WI38 (cell line): ENCODE results near the gene ARPC4.
"Not testable (repeated sequence)": the region's sequence is repeated elsewhere in the genome, so short reads cannot be mapped to it uniquely, and the experiment has no call there.

ENCODE experiments used
- H3K4me3 ChIP-seq: 2 replicates; pipeline ENCODE4 v1.5.1; 2011; ENCODE audit warnings: low read depth, mild to moderate bottlenecking, control low read depth, low read length
- CTCF ChIP-seq: IDR thresholded peaks from 2 replicates; pipeline ENCODE4 v1.5.1; 2012; ENCODE audit warnings: low read depth, mild to moderate bottlenecking, control low read depth, low read length

ARPC4 gene

GRCh38 chr3:9770276-9770812 lies 22.5 kb upstream of the ARPC4 start:
- TF ChIP-seq CTCF = no peak
- H3K4me3 ChIP-seq = peak overlapping the region; percentile 78

GRCh38 chr3:9771007-9771406 lies 21.9 kb upstream of the ARPC4 start:
- not testable (repeated sequence) for H3K4me3 ChIP-seq

DNA sequence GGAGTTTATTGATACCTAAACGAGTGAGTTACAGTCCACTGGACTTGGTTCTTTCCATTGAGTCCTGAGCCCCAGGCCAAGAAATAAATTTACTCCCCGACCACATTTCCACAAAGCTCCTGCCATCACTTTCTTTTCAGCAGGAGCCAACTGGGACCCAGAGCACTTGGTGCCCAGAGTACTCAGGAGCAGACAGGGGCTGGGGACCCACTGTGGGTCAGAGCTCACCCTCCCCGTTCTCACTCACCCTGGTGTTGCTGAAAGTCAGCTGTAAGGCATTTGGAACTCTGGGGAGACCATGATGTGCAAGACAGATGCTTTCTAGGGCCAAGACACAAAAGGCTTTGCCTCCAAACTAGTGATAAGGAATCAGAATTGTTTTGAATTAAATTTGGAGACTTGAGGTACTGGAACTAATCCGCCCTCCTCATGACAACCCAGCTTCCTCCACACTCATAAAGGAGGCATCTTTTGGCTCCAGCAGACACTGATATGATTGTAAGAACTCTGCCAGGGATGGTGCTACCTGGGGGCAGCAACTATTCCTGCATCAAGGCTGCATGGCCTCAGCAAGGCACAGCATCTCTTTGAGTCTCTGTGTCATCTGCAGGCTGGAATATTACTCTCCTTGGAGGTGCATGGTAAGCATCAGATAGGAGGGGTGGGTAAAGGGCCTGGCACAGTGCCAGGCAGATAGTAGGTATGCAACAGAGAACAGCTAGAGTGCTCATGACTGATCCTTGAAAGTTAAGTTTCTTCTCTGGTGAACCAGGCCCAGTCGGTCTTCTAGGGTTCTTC lies 15.8 kb upstream of the ARPC4 start:
- no peak overlapping the region for H3K4me3 ChIP-seq
- no peak for TF ChIP-seq CTCF

DNA sequence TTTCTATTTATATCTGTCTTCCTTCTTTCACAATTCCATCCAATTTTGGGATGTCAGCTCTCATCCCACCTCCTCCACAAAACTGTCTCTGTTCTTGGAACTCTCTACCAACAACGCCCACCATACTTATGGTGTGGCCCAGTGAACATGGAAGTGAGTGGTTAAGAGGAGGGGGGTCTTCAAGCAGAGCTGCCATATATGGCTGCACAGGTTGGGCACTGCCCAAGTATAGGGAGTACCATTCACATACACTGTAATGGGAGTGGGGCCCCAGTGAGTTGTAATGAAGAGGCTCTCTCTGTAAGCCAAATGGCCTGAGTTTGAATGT lies 15.2 kb upstream of the ARPC4 start:
- no peak for TF ChIP-seq CTCF
- H3K4me3 ChIP-seq = no peak overlapping the region

GRCh38 chr3:9778143-9779074 lies 14.5 kb upstream of the ARPC4 start:
- no peak for TF ChIP-seq CTCF
- H3K4me3 ChIP-seq = no peak overlapping the region

DNA sequence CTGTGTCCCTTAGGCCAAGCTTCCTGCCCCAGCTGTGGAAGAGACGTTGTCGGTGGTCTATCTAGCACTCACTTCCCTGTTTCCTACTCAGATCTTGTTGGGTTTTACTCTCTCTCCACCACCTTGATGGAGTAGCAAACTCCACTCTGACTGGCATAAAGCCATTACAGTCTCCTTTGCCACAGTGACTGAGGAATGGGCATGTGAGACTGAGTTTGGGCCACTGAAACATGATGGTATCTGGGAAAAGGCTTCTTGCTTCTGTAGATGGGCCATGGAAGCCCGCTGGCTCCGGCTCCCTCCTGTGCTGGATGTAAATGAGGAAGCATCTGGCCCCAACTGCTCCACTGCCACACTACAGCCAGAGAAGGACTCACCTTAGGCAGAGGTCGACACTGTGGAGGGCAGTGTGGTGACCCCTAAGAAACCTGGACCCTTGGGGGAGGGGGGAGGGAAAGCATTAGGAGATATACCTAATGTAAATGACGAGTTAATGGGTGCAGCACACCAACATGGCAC lies 13.7 kb upstream of the ARPC4 start:
- no peak overlapping the region for H3K4me3 ChIP-seq
- TF ChIP-seq CTCF = no peak

- H3K4me3 ChIP-seq = no peak overlapping the region
- TF ChIP-seq CTCF = no peak
These were observed 13.0 kb upstream of the ARPC4 start for GRCh38 chr3:9779721-9780457.
